Aorta (tissue), 5 donors: ENCODE results near the gene PLEKHA5. TPM values are rescaled to one million over a fixed set of nuclear protein-coding genes. Genes with fewer than 3 reads are reported as not detected.
"Not testable (repeated sequence)": the region's sequence is repeated elsewhere in the genome, so short reads cannot be mapped to it uniquely, and the experiment has no call there.

Experiments used
- ATAC-seq: fragments of 200-7000 bp; cut with Tn5 transposase; one replicate; pipeline ENCODE4 v1.9.1; 2022; ENCODE audit warnings: moderate library complexity; ENCODE audit not compliant: low FRiP score
- DNase-seq, 2 donors: peaks; one replicate each; pipeline ENCODE4 v3.0.0-alpha.2; 2020
- H3K27ac ChIP-seq, 2 donors: one replicate each; pipeline ENCODE4 v1.5.1; 2013; ENCODE audit warnings: low read length in 2 of 2, mild to moderate bottlenecking in 2 of 2, moderate library complexity in 2 of 2, control low read depth in 1 of 2, inconsistent platforms in 1 of 2, low read depth in 1 of 2
- H3K27me3 ChIP-seq, 2 donors: one replicate each; pipeline ENCODE4 v1.6.1; 2013; ENCODE audit warnings: control low read depth in 1 of 2, low read length in 1 of 2, mild to moderate bottlenecking in 1 of 2, moderate library complexity in 1 of 2; ENCODE audit not compliant: insufficient read depth in 2 of 2, control insufficient read depth in 1 of 2
- H3K36me3 ChIP-seq, 2 donors: one replicate each; pipeline ENCODE4 v1.6.1; 2013; ENCODE audit warnings: control low read depth in 1 of 2, low read length in 1 of 2, mild to moderate bottlenecking in 1 of 2; ENCODE audit not compliant: insufficient read depth in 2 of 2, control insufficient read depth in 1 of 2
- H3K4me1 ChIP-seq, 2 donors: one replicate each; pipeline ENCODE4 v1.6.1; 2013; ENCODE audit warnings: low read length in 2 of 2, control low read depth in 1 of 2, mild to moderate bottlenecking in 1 of 2, moderate library complexity in 1 of 2; ENCODE audit not compliant: insufficient read depth in 2 of 2, control insufficient read depth in 1 of 2
- H3K4me3 ChIP-seq, 2 donors: one replicate each; pipeline ENCODE4 v1.5.1; 2013; ENCODE audit warnings: low read length in 2 of 2, control low read depth in 1 of 2, mild to moderate bottlenecking in 1 of 2
- H3K9me3 ChIP-seq: one replicate; pipeline ENCODE4 v1.6.1; 2013; ENCODE audit warnings: mild to moderate bottlenecking, low read length; ENCODE audit not compliant: control insufficient read depth
- WGBS, 2 donors: extraction: QIAGEN DNeasy Blood & Tissue Kit; methylation state at CpG; one replicate each; pipeline ENCODE4 v1.1.7; 2013; 5-methylcytosine and 5-hydroxymethylcytosine counted together
- intact Hi-C, 2 donors: fragments of 100-400 bp; cut with DNase I; formaldehyde crosslinking; loops; one replicate each; pipeline versions ENCODE4 v1.14.2 to v1.15.0; 2022
- polyA plus RNA-seq, 2 donors: library from polyadenylated mRNA; stranded (reverse); fragments of 200-250 nt; gene quantifications; one replicate each; pipeline ENCODE4 v1.2.3, GENCODE V29; 2013
- total RNA-seq, 2 donors: library from RNA; stranded (reverse); fragmentation: NEBNext Ultra II Directional; extraction: Animal tissue kit (Norgen Biotek cat#: 25700); gene quantifications; one replicate each; pipeline ENCODE4 v1.2.1, GENCODE V29; 2021
- donor health status: healthy with polysubstance abuse.
- donor health status: Bipolar disorder and iron deficiency.
- donor health status: DM: no; HTN: no; CAD: no.
- donor health status: DM: no; HTN: no; CAD: no.
- donor health status: DM: yes; HTN: yes; CAD: no.

PLEKHA5 gene
- total and polyA plus RNA-seq, 4 donors: 11.0 to 56.0 (median 18.7) TPM

GRCh38 chr12:19303496-19303895, 174.0 kb downstream of the PLEKHA5 start:
- Histone ChIP-seq H3K27me3 (no peaks in the 10 kb centered on the region), H3K27ac (no peak overlapping the region), H3K9me3 (no peaks in the 10 kb centered on the region), H3K36me3 (no peaks in the 10 kb centered on the region), H3K4me3 (no peak overlapping the region), H3K4me1 (no peaks in the 10 kb centered on the region)
- no peak for ATAC-seq
- DNase-seq: no peak
- intact Hi-C loops: no loop called here
- WGBS, 2 donors: 96% methylated on average over 3 of the region's 3 CpGs

GRCh38 chr12:19304149-19304750, 174.7 kb downstream of the PLEKHA5 start:
- Histone ChIP-seq H3K9me3 (no peaks in the 10 kb centered on the region), H3K27me3 (no peaks in the 10 kb centered on the region), H3K27ac (no peak overlapping the region), H3K4me1 (no peaks in the 10 kb centered on the region), H3K4me3 (no peak overlapping the region), H3K36me3 (no peaks in the 10 kb centered on the region)
- ATAC-seq: no peak
- 98 to 99% methylated on average over 10 of the region's 10 CpGs for WGBS, 2 donors
- DNase-seq: no peak
- intact Hi-C loops: no loop called here

- H3K36me3 ChIP-seq, H3K4me3 ChIP-seq, H3K27me3 ChIP-seq, H3K27ac ChIP-seq, intact Hi-C loops, DNase-seq, ATAC-seq, H3K9me3 ChIP-seq, H3K4me1 ChIP-seq: not testable (repeated sequence)
- WGBS, 2 donors: 97 to 99% methylated on average over 14 of the region's 14 CpGs
Observed at GRCh38 chr12:19305621-19306020, 176.1 kb downstream of the PLEKHA5 start.

- Histone ChIP-seq H3K27me3 (no peaks in the 10 kb centered on the region), H3K4me3 (no peak overlapping the region), H3K27ac (no peak overlapping the region), H3K9me3 (no peaks in the 10 kb centered on the region), H3K36me3 (no peaks in the 10 kb centered on the region), H3K4me1 (no peaks in the 10 kb centered on the region)
- WGBS, 2 donors: 98% methylated on average over 35 of the region's 35 CpGs
- DNase-seq (no peak), ATAC-seq (no peak)
- intact Hi-C loops: no loop called here
Observed at GRCh38 chr12:19306366-19306765, 176.8 kb downstream of the PLEKHA5 start.

GRCh38 chr12:19307451-19307850, 177.9 kb downstream of the PLEKHA5 start:
- Histone ChIP-seq H3K27ac (no peak overlapping the region), H3K4me1 (no peaks in the 10 kb centered on the region), H3K36me3 (no peaks in the 10 kb centered on the region), H3K9me3 (no peaks in the 10 kb centered on the region), H3K4me3 (no peak overlapping the region), H3K27me3 (no peaks in the 10 kb centered on the region)
- WGBS, 2 donors: 90 to 92% methylated on average over 6 of the region's 6 CpGs
- ATAC-seq: no peak
- no peak for DNase-seq
- intact Hi-C loops: no loop called here

GRCh38 chr12:19311165-19311564, 181.6 kb downstream of the PLEKHA5 start:
- DNase-seq: no peak
- H3K27ac ChIP-seq: no peak overlapping the region
- no peaks in the 10 kb centered on the region for H3K9me3 ChIP-seq
- H3K27me3 ChIP-seq: no peaks in the 10 kb centered on the region
- intact Hi-C loops: no loop called here
- no peak for ATAC-seq
- H3K4me3 ChIP-seq: no peak overlapping the region
- WGBS, 2 donors: 85 to 95% methylated on average over 3 of the region's 3 CpGs
- H3K36me3 ChIP-seq: no peaks in the 10 kb centered on the region
- H3K4me1 ChIP-seq: no peaks in the 10 kb centered on the region

GRCh38 chr12:19312637-19313036, 183.1 kb downstream of the PLEKHA5 start:
- WGBS, 2 donors: 91% methylated on average over 2 of the region's 2 CpGs
- intact Hi-C loops: no loop called here
- no peak for ATAC-seq
- Histone ChIP-seq H3K36me3 (no peaks in the 10 kb centered on the region), H3K4me3 (no peak overlapping the region), H3K27ac (no peak overlapping the region), H3K27me3 (no peaks in the 10 kb centered on the region), H3K9me3 (no peaks in the 10 kb centered on the region), H3K4me1 (no peaks in the 10 kb centered on the region)
- DNase-seq: no peak

- Histone ChIP-seq H3K4me3 (no peak overlapping the region), H3K27me3 (no peaks in the 10 kb centered on the region), H3K9me3 (no peaks in the 10 kb centered on the region), H3K36me3 (no peaks in the 10 kb centered on the region), H3K4me1 (no peaks in the 10 kb centered on the region), H3K27ac (no peak overlapping the region)
- DNase-seq (no peak), ATAC-seq (no peak)
- intact Hi-C loops: no loop called here
- WGBS, 2 donors: 94 to 97% methylated on average over 2 of the region's 2 CpGs
Observed at GRCh38 chr12:19316425-19316824, 186.9 kb downstream of the PLEKHA5 start.

GRCh38 chr12:19322376-19322775, 192.8 kb downstream of the PLEKHA5 start:
- WGBS, 2 donors: 89 to 92% methylated on average over 5 of the region's 5 CpGs
- intact Hi-C loops: no loop called here
- peaks cover 0 to 1% of the 10 kb centered on the region in 2 donors for H3K36me3 ChIP-seq

More at GRCh38 chr12:19322376-19322775, 192.8 kb downstream of the PLEKHA5 start:
- H3K27me3 ChIP-seq: no peaks in the 10 kb centered on the region
- H3K27ac ChIP-seq: no peak overlapping the region
- ATAC-seq: no peak
- H3K4me3 ChIP-seq: no peak overlapping the region
- no peaks in the 10 kb centered on the region for H3K9me3 ChIP-seq
- no peak for DNase-seq
- no peaks in the 10 kb centered on the region for H3K4me1 ChIP-seq
